ENCODE measurements around the gene SALL3.
"Not testable (repeated sequence)": the region's sequence is repeated elsewhere in the genome, so short reads cannot be mapped to it uniquely, and the experiment has no call there.

The SALL3 gene

DNA sequence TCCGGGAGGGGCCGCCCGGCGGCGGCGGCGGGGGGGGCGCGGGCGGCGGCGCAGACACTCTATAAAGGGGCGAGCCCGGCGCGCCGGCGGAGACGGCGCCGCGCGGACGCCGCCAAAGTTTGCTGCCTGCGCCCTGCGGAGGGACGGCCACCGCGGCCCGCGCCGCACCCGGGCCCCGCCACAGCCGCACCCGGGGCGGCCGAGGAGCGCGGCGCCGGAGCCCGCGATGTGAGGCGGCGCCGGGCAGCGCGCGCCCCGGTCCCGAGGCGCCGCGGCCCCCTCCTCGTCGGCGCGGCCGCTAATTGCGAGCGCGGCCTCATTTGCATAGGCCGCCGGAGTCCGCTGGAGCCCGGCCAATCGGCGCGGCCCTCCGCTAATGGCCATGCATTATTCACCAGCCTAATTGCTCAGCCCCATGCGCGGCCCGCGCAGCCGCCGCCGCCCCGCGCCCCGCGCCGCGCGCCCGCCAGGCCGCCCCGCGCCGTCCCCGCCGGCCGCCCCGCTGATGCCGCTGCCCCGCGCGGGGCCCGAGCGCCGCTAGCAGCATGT, at the start of gene SALL3:
Gene SALL3, plus strand, starts transcription at position 89 of the 549 bp plus-strand sequence. Its CDS starts 457 bp downstream, at position 546.
- DNase-seq (ENCODE audit: low spot score) = no peak

DNA sequence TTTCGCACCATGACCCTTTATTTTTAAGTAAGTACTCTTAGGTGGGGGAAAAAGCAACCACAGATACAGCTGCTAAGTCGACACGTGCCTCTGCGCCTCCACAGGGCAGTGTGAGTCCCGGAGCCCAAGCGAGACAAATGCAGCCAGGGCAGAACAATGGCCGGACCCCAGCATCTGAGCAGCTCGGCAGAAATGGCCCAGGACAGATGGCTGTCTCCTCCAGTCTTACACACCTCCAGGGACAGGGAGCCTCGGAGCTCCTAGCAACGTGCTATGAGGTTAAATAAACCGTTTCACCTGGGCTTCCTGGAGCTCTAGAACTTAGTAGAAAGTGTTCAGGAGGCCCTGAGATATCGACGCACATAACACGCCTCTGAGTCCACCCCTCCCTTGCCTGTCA, 47.3 kb upstream of the SALL3 start:
- no peak for DNase-seq (ENCODE audit: low spot score)

- no peak for DNase-seq (ENCODE audit: low spot score)
Measured at GRCh38 chr18:78934003-78934402, 45.6 kb upstream of the SALL3 start.

- DNase-seq (ENCODE audit: low spot score) = no peak
Measured at GRCh38 chr18:78934551-78935225, 44.9 kb upstream of the SALL3 start.

DNA sequence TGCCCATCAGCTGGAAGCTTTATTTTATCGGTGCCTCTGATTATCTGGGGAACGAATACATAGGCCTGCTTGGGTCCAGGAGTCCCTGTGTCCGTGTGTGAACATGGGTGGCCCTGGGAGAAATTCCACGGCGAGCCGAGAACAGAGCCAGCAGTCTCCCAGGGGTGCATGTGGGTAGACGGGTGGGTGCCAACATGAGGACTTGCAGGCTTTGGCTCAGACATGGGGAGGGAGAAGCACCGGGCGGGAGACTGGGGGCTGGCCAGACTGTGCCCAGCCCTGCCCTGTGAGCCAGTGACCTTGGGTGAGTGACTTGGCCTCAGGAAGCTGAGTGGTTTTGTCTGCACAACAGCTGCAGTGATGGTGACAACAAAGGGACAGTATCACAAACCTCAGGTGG, 44.2 kb upstream of the SALL3 start:
- no peak for DNase-seq (ENCODE audit: low spot score)

GRCh38 chr18:78936251-78937005, 43.2 kb upstream of the SALL3 start:
- DNase-seq (ENCODE audit: low spot score) = no peak

DNA sequence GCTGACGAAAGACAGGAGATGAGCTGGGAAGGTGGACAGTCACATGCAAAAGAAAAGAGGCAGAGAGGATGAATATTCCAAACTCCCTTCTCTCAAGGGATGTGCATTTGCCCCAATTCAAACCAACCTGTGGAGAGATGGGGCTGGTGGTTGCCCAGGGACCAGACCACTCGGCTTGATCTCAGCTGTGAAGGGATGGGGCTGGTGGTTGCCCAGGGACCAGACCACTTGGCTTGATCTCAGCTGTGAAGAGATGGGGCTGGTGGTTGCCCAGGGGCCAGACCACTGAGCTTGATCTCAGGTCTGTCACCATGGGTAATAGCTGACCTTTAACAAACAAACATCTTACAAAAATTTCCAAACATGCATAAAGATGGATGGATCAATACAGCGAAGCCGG, 42.5 kb upstream of the SALL3 start:
- DNase-seq (ENCODE audit: low spot score) = no peak

DNA sequence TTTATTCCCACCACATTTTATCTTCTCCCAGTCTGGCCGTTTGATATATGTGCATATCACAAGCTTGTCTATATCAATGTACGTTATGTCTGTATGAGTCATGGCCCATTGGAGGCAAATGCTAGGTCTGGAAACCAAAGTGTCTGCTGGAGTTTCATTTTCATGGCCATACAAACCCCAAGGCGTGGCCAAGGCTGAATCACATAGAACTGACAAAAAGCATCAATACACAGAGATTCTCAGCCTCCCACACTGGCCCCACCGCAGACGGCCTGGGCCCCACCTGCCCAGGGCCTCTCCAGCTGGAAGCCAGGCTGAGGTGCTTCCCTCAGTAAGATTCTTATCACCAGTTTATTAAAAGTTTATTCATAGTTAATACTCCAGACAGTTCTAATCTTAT, 40.5 kb upstream of the SALL3 start:
- no peak for DNase-seq (ENCODE audit: low spot score)

DNA sequence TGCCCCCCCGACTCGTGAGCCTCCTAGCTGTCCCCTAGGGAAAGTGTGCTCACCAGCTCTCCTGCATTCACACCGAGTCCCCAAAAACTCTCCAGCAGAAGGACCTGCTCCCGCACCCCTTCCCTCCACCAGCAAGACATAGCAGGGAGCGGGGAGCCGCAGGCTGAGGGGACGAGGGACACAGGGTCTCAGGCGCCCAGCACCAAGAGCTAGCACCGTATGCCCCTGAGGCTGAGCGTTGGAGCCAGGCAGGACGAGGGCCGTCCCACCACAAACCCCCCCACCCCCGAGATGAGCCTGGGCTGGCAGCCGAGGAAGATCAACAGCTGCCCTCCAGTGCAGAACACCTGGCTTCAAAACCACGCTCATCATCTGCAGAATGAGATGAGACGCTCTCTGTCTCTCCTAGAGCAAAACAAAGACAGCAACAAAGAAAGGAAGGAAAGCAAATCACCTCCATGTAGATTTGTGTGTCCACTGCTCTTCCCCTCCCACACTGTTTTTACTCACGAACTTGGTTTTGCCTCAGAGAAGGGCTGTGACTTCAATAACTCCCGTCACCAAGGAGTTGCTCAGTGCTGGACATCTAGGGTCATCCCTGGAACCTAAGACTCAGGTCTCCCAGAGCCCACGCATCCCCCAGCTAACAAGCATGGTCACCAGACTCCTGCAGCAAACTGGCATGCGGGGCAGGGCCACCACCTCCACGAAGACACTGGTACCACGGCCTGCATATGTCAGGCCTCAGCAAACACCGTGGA, 39.7 kb upstream of the SALL3 start:
- DNase-seq (ENCODE audit: low spot score) = no peak

- DNase-seq (ENCODE audit: low spot score) = not testable (repeated sequence)
Measured at GRCh38 chr18:78942236-78942635, 37.4 kb upstream of the SALL3 start.

- DNase-seq (ENCODE audit: low spot score) = no peak
Measured at GRCh38 chr18:78945628-78946027, 34.0 kb upstream of the SALL3 start.

- DNase-seq (ENCODE audit: low spot score) = no peak
Measured at GRCh38 chr18:78947291-78947690, 32.3 kb upstream of the SALL3 start.

GRCh38 chr18:78948221-78948620, 31.4 kb upstream of the SALL3 start:
- DNase-seq (ENCODE audit: low spot score) = no peak

DNA sequence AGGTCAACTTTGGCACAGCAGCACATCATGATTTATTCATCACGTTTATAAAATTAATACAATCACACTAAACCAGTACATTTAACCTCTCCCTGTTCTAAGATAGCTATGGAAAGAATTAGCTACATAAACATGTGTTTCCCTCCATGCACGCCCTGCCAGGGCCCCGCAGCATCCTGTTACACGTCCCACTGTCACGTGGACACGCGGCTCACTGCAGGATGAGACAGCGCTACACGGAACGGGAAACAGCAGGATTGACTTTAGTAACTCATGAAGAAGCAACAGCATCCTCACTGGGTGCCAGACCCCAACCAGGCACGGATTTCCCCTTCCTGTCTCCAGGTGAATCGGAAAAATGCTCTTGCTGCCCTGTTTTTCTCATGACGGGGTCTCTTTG, 30.9 kb upstream of the SALL3 start:
- DNase-seq (ENCODE audit: low spot score) = no peak

DNA sequence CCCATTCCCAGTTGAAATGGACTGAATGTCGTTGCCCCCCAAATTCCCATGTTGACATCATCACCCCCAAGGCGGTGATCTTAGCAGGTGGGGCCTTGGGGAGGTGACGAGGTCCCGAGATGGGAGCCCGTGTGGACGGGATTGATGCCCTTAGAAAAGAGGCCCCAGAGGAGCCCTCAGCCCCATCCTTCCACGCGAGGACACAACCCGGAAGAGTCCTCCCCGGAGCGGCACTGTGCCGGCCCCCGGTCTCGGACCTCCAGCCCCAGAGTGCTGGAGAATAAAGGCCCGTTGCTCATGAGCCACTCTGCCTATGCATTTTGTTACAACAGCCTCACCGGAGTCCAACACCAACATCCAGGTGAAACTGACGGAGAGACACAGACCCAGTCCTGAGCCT, 30.4 kb upstream of the SALL3 start:
- no peak for DNase-seq (ENCODE audit: low spot score)

GRCh38 chr18:78950386-78950785, 29.2 kb upstream of the SALL3 start:
- no peak for DNase-seq (ENCODE audit: low spot score)

DNA sequence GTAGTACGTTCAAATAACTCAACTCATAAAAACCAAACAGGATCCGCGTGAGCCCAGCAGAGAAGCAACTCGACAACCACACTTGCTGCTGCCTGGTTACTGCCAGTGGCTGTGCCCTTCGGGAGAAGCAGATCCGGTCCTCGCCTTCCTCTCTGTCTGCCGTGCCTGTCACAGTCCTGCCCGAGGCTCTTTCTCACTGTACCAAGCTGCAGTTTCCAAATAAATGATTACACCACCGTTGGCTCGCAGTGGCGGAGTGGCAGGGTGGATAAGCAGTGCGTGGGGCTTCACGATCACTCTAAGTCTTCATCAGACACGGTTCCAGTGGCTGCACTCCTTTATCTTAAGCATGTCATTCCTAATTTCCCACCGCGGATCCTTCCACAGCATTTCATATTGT, 26.1 kb upstream of the SALL3 start:
- DNase-seq (ENCODE audit: low spot score) = no peak

DNA sequence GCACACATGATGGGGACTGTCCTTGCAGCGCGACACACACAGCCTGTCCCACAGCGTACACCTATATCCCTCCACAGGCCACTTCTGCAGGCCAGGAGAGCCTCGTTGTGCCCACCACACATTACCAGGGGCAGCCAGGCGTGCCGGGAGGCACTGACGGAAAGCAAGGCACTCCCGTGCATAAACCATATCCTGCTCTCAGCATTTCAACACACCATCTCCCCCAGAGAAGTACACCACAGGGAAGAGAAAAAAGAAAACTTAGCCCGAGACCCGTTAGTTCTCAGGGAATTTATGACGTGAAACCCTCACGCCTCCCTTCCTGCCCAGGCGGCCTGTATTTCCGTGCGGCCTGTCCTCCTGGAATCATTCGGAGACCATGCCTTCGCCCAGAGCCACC, 24.6 kb upstream of the SALL3 start:
- DNase-seq (ENCODE audit: low spot score) = no peak

- no peak for DNase-seq (ENCODE audit: low spot score)
Measured at GRCh38 chr18:78957140-78957539, 22.5 kb upstream of the SALL3 start.

GRCh38 chr18:78960709-78961108, 18.9 kb upstream of the SALL3 start:
- DNase-seq (ENCODE audit: low spot score) = no peak

DNA sequence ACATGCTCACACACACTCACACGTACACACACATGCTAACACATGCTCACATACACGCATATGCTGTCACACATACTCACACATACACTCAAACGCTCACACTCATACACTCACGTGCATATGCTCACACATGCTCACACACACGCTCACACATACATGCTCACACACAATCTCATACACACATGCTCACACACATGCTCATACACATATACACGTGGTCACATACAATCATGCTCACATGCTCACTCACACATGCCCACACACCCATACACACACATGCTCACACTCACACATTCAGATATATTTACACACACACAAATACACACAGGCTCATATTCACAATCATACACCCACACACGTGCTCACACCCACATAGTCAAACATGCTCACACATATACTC, 17.5 kb upstream of the SALL3 start:
- no peak for DNase-seq (ENCODE audit: low spot score)

DNA sequence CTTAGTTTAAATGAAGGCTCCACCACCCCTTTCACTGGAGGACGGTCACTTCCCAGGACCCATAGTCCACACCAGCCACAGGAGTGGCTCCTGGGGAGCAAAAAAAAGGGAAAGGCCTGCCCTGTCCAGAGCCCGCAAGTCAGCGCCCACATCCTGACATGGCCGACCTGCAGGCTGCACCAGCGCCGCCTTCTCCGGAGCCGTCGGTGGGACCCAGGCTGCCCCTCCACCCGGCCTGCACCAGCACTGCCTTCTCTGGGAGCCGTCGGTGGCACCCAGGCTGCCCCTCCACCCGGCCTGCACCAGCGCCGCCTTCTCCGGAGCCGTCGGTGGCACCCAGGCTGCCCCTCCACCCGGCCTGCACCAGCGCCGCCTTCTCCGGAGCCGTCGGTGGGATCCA, 14.9 kb upstream of the SALL3 start:
- DNase-seq (ENCODE audit: low spot score) = not testable (repeated sequence)

DNA sequence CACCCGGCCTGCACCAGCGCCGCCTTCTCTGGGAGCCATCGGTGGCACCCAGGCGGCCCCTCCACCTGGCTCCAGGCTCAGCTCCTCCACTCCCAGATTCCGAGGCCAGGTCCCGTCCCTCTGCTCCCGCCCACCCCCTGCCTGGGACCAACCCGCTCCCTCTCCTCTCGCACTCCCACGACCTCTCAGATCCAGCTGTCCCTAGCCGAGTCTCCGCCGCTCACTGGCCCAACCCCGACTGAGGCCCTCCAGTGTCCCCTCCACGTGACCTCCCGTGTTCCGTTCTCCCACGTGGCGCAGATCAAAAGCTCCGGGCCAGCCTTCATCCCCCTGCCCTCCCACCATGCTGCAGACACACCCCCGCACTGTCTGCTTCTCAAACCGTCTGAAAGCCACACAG, 14.4 kb upstream of the SALL3 start:
- no peak for DNase-seq (ENCODE audit: low spot score)

Data from kidney capillary endothelial cell (primary cell).